C4-2B (cell line): ENCODE data around the gene TSPAN3.

Experiments used
- H3K27ac ChIP-seq: fragments of 450-650 bp; 2 replicates; pipeline ENCODE4 v1.5.1; 2017
- CTCF ChIP-seq: fragments of 450-650 bp; conservative IDR thresholded peaks from 2 replicates; pipeline ENCODE4 v1.5.1; 2017; ENCODE audit warnings: mild to moderate bottlenecking
- ZFX ChIP-seq: fragments of 450-650 bp; IDR thresholded peaks from 2 replicates; pipeline ENCODE4 v1.6.1; 2017

TSPAN3 gene

GRCh38 chr15:77020348-77021087 lies 50.4 kb downstream of the TSPAN3 start:
- TF ChIP-seq ZFX (no peak), CTCF (no peak)
- H3K27ac ChIP-seq = no peak overlapping the region

DNA sequence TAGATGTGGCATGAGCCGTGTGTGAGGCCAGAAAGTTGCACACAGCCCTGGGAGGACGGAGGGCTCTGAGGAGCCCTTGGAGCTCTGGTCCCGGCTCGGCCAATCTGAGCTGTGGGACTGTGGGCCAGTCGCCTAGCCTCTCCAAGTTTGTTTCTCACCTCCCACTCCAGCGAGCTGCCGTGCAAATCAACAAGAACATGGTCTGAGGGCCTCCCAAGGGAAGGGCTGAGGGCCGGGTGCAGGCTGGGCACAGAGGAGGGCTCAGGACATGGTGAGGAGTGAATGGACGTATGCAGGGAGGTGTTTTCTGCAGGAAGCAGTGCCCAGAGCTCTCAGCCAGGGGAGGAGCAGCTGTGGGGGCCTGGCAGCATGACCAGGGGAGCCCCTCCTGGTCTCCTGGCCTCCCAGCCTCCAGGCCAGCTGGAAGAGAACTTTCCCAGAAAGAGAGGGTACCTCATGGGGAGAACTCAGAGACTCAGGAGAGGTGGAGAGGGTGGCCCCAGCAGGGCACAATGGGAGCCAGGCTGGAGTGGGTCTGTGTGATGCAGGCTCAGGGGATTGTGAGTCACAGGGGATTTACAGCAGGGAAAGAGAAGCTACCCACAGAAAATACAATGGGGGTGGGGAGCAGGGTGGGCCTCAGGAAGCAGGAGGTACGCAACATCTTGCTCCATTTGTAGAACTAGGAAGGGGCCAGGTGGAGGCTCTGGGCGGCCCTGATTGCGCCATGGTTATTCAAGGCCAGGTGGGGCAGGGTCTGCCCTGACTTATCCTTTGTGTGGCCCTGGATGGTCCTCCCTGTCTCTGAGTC lies 51.2 kb downstream of the TSPAN3 start:
- TF ChIP-seq CTCF (no peak), ZFX (no peak)
- no peak overlapping the region for H3K27ac ChIP-seq

GRCh38 chr15:77018796-77019505 lies 52.0 kb downstream of the TSPAN3 start:
- TF ChIP-seq CTCF (no peak), ZFX (no peak)
- H3K27ac ChIP-seq = no peak overlapping the region

- TF ChIP-seq CTCF (no peak), ZFX (no peak)
- H3K27ac ChIP-seq = no peak overlapping the region
Measured at GRCh38 chr15:77017761-77018720, 52.9 kb downstream of the TSPAN3 start.

DNA sequence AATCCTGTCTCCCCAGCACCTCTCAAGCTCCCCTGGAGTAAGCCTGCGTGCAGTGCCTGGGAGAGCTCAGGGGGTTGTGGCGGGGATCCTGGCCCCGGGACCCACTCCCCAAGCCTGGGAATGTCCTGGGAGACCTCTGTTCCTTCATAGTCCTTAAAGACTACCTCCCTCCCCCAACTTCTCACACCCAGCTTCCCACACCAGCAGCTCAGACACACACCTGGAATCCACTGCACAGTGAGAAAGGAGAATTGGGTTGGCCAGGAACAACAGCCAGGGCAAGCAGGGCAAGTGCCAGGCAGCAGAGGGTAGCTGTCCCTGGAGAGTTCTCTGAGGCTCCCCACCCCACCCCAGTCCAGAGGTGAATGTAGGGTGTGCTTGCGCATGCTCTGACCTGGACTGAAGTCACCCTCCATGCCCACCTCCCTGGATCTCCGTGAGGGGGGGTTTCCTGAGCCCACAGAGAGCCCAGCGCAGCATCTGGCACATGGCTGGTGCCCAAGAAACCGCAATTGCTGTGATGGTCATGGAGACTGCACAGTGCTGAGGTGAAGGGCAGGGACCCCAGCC lies 53.7 kb downstream of the TSPAN3 start:
- no peak overlapping the region for H3K27ac ChIP-seq

DNA sequence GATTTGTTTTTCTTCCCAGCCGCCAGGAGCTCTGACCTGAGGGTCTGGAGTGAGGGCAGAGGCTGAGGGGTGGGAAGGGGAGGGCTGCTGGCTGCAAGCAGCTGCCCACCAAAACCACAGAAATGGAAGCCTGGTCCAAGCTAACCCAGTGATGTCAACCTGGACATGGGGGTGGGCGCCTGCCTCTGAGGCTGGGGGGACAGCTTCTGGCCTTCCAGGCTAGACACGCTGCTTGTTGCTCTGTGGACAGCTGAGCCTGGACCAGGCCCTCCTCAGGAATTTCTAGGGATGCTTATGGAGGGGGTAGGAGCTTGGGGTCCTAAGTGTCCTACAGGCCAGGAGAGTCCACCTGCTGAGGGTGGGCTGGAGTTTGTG lies 54.6 kb downstream of the TSPAN3 start:
- H3K27ac ChIP-seq = no peak overlapping the region
- TF ChIP-seq ZFX (no peak), CTCF (no peak)

More for the DNA sequence above, 53.7 kb downstream of the TSPAN3 start:
- TF ChIP-seq CTCF = no peak
- no peak for TF ChIP-seq ZFX
